Endothelial cell of hepatic sinusoid (primary cell): ENCODE measurements around the gene ANO3.

ENCODE experiments used
- in situ Hi-C: cut with HindIII; loops from 2 replicates; pipeline ENCODE4 v1.10.0; 2017; ENCODE audit warnings: low sequenced_read_pairs

The ANO3 gene

DNA sequence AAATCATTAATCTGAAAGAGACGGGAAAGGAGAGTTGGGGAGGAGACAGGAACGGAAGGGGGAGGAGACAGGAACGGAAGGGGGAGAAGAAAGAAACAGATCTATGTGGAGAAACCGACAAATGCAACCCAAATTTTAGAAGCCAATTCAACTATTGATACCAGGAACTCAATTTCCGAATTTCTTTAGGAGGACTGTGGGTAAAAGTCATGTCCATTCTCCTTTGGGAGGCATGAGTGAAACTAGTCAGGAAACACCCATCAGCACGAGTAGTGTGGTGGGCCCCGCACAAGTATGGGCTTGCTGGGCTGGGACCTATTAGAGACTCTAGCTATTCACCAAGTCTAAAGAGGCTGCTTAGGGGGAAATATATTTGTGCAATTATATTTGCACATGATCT lies 18.1 kb downstream of the ANO3 start:
- in situ Hi-C loops: no loop called here

GRCh38 chr11:26353010-26353409 lies 21.1 kb downstream of the ANO3 start:
- in situ Hi-C loops: no loop called here

GRCh38 chr11:26359055-26359454 lies 27.1 kb downstream of the ANO3 start:
- in situ Hi-C loops: no loop called here

GRCh38 chr11:26365284-26365683 lies 33.4 kb downstream of the ANO3 start:
- in situ Hi-C loops: no loop called here

- in situ Hi-C loops: no loop called here
Observed at GRCh38 chr11:26377619-26378018, 45.7 kb downstream of the ANO3 start.

- in situ Hi-C loops: no loop called here
Observed at GRCh38 chr11:26399336-26399735, 67.4 kb downstream of the ANO3 start.

DNA sequence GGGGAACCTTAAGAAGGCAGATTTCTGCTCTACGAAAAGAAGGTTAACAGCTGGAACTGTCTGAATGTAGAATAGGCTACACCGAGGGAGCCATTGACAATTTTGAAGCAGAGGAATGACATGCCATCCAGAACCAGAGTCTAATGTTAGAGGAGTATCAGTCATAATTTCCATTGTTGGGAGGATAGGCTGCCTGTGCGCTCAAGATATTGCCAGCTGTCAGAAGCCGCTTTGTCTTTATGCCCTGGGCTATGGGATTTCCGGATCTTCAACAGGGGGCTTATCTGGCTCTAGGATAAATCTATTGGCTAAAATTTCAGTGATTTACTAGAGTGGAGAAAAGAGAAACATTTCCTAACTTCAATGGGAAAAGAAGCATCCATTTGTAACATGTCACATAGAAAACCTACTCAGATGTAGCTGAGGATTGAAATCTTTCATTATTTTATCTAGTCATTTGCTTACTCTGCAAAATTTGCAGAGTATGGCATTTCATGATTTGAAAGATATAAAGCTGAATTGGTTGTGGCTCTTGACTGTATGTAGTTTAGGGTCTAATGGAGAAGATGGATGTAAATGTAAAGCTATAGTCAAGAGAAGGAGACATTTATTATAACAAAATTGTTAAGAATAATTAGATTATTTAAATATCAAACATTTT lies 78.9 kb downstream of the ANO3 start:
- in situ Hi-C loops: no loop called here

- in situ Hi-C loops: no loop called here
Observed at GRCh38 chr11:26412955-26413354, 81.0 kb downstream of the ANO3 start.

DNA sequence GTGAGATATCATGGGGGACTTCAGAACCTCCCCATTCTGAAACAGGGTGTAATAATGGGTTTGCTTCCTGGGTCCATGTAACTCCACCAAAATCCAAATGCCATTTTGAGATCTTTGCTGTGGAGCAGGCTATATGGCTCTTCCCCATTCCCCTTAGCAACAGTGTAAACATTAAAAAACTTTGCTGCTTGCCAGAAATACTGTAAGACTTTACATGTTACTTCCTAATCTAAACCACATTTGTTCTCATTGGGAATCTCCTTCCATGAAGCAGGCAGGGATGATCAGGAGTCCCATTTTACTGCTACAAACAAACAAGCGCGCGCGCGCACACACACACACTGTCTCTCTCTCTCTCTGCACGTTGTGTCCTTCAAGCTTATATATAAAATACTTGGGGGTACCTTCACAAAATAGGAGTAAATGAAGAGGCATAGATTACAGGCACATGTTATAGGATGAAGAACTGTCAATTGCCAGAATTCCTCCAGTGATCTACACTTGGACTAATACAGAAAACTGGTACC lies 86.5 kb downstream of the ANO3 start:
- in situ Hi-C loops: no loop called here

DNA sequence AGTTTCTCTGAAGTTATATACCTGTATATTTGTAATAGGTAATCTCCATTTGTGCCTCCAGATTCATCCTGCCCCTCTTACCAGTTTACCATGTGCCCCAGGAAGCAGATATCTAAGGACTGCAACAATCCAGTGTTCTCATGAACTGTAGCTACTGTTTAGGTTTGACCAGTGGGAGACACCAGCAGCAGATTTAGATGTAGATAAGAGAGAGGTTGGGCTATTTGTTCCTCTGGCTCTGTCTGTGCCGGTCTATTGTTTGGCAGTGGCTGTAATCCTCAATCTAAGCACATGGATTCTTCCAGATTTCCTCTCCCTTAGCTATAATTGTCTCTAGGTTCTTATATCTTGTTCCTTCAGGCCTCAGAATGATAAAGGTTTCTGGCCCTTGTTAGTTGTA lies 88.4 kb downstream of the ANO3 start:
- in situ Hi-C loops: no loop called here

GRCh38 chr11:26424255-26424654 lies 92.3 kb downstream of the ANO3 start:
- in situ Hi-C loops: no loop called here

GRCh38 chr11:26439854-26440253 lies 107.9 kb downstream of the ANO3 start:
- in situ Hi-C loops: no loop called here

GRCh38 chr11:26442131-26442530 lies 110.2 kb downstream of the ANO3 start:
- in situ Hi-C loops: no loop called here

- in situ Hi-C loops: no loop called here
Observed at GRCh38 chr11:26443617-26444016, 111.7 kb downstream of the ANO3 start.

DNA sequence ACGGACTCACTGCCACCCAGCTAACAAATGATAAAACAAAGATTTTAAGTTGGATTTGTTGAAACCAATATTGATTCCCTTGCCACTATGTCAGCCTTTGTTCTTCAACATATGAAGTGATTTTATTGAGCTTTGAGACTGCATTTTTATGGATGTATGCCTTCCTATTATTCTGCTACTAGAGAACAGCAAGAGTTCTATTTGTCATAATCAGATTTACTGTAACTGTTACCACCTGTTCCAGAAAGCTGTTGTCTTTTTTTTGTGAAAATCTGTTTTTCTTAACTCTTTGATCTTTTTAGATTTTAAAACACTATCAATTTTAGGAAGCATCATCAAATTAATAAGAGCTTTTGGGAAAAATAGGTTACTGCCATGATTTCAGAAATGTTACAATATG lies 125.7 kb downstream of the ANO3 start:
- in situ Hi-C loops: no loop called here

DNA sequence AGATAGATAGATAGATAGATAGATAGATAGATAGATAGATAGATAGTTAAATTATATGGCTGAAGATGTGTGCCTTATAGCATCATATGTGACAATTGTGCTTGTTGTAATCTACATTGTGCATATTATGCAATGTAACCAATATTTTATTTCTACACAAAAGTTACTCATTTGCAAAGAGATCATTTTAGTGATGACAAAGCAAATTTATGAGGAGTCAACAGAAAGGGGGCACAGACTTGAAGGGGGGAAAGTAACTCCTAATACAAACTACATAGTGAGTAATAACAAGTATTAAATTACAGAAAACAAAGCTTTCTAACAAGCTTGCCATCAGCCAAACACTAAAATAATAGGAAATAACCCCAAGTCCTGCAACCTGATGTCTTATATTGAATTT lies 133.3 kb downstream of the ANO3 start:
- in situ Hi-C loops: no loop called here

- in situ Hi-C loops: no loop called here
Observed at GRCh38 chr11:26467506-26467905, 135.6 kb downstream of the ANO3 start.

- in situ Hi-C loops: no loop called here
Observed at GRCh38 chr11:26470992-26471391, 139.1 kb downstream of the ANO3 start.

- in situ Hi-C loops: no loop called here
Observed at GRCh38 chr11:26473216-26474194, 141.6 kb downstream of the ANO3 start.

GRCh38 chr11:26474401-26474800 lies 142.5 kb downstream of the ANO3 start:
- in situ Hi-C loops: no loop called here

GRCh38 chr11:26477396-26477795 lies 145.5 kb downstream of the ANO3 start:
- in situ Hi-C loops: no loop called here

- in situ Hi-C loops: no loop called here
Observed at GRCh38 chr11:26478710-26479109, 146.8 kb downstream of the ANO3 start.
